ENCODE measurements around the gene LRPPRC.

LRPPRC gene

GRCh38 chr2:43839776-43840564 is 155.8 kb downstream of the LRPPRC start:
- peak in 5 of 42 donors; percentile 5 to 29 (median 17) for DNase-seq

GRCh38 chr2:43838560-43839267 is 157.1 kb downstream of the LRPPRC start, which contains the start of the genes ABCG5 and ABCG8:
Gene ABCG5 (minus strand): TSS chr2:43838839. CDS start chr2:43838679, 160 bp downstream.
Gene ABCG8 (plus strand): TSS chr2:43838971. CDS start chr2:43839054, 83 bp downstream.
- intact Hi-C loops (cut with DNase I) = no loop called here

More at GRCh38 chr2:43839776-43840564, 155.8 kb downstream of the LRPPRC start:
- intact Hi-C loops (cut with DNase I) = no loop called here

GRCh38 chr2:43837831-43838559 is 157.8 kb downstream of the LRPPRC start:
- intact Hi-C loops (cut with DNase I) = no loop called here
- peak in 3 of 42 donors; percentile 7 to 23 (median 21) for DNase-seq

More at GRCh38 chr2:43838560-43839267, 157.1 kb downstream of the LRPPRC start, which contains the start of the genes ABCG5 and ABCG8:
- DNase-seq = peak in 4 of 42 donors; percentile 18 to 31 (median 28)

- intact Hi-C loops (cut with DNase I) = no loop called here
- peak in 2 of 42 donors; percentile 3 to 19 for DNase-seq
Observed at GRCh38 chr2:43837033-43837432, 158.8 kb downstream of the LRPPRC start.

Data from head of caudate nucleus (tissue), 42 donors.